WTC11 (cell line): ENCODE data around the gene ADISSP. TPM values are rescaled to one million over a fixed set of nuclear protein-coding genes. Genes with fewer than 3 reads are reported as not detected.

ENCODE experiments used
- ATAC-seq: fragments of 200-7000 bp; cut with Tn5 transposase; 2 replicates; pipeline ENCODE4 v1.10.0; 2021; ENCODE audit warnings: mild to moderate bottlenecking, moderate library complexity
- CTCF ChIA-PET: fragments of 300-600 bp; sonication (Branson Sonifier 250); formaldehyde crosslinking; loops from one replicate; lab custom pipeline; 2021; ENCODE audit warnings: antibody characterized with exemption; lab: Charles Lee
- POLR2A ChIA-PET: fragments of 350-600 bp; sonication (Branson Sonifier 250); formaldehyde crosslinking; loops from one replicate; lab custom pipeline; 2021; ENCODE audit warnings: antibody characterized with exemption; lab: Charles Lee
- DNase-seq: peaks from one replicate; pipeline ENCODE4 v3.0.0; 2021; ENCODE audit warnings: low spot score
- H3K27ac Mint-ChIP-seq: 2 replicates; pipeline ENCODE4 v1.8.0; 2021; ENCODE audit warnings: mixed read lengths
- H3K27me3 Mint-ChIP-seq: 2 replicates; pipeline ENCODE4 v1.8.0; 2021; ENCODE audit warnings: low read depth, mild to moderate bottlenecking, moderate library complexity, mixed read lengths
- H3K36me3 Mint-ChIP-seq: 2 replicates; pipeline ENCODE4 v1.8.0; 2021; ENCODE audit warnings: mixed read lengths
- H3K4me1 Mint-ChIP-seq: 2 replicates; pipeline ENCODE4 v1.8.0; 2022; ENCODE audit warnings: mixed read lengths
- H3K4me3 Mint-ChIP-seq: 2 replicates; pipeline ENCODE4 v1.8.0; 2021; ENCODE audit warnings: mild to moderate bottlenecking, moderate library complexity, mixed read lengths
- H3K9me3 Mint-ChIP-seq: 2 replicates; pipeline ENCODE4 v1.8.0; 2021; ENCODE audit warnings: mixed read lengths
- E2F4 ChIP-seq: sonication (generic); formaldehyde crosslinking; IDR thresholded peaks from 2 replicates; pipeline ENCODE4 v1.8.1; 2022; ENCODE audit warnings: low read depth, mild to moderate bottlenecking, moderate library complexity, missing genetic modification reagents, borderline replicate concordance
- E2F5 ChIP-seq: sonication (generic); formaldehyde crosslinking; IDR thresholded peaks from 2 replicates; pipeline ENCODE4 v1.8.1; 2022; ENCODE audit warnings: mild to moderate bottlenecking, moderate library complexity, missing genetic modification reagents
- ERG ChIP-seq: fragments of 250-450 bp; sonication (Bioruptor Pico); IDR thresholded peaks from 2 replicates; pipeline ENCODE4 v1.8.0; 2021; ENCODE audit warnings: mild to moderate bottlenecking
- ESRRA ChIP-seq: sonication (generic); formaldehyde crosslinking; IDR thresholded peaks from 2 replicates; pipeline ENCODE4 v1.8.1; 2022; ENCODE audit warnings: mild to moderate bottlenecking, missing genetic modification reagents, borderline replicate concordance
- FOXJ3 ChIP-seq: sonication (generic); formaldehyde crosslinking; IDR thresholded peaks from 2 replicates; pipeline ENCODE4 v1.9.0; 2021; ENCODE audit warnings: missing genetic modification reagents, mild to moderate bottlenecking, borderline replicate concordance
- HMGXB4 ChIP-seq: sonication (generic); formaldehyde crosslinking; IDR thresholded peaks from 2 replicates; pipeline ENCODE4 v1.8.1; 2023; ENCODE audit warnings: mild to moderate bottlenecking, moderate library complexity, missing genetic modification reagents
- IRF2 ChIP-seq: sonication (generic); formaldehyde crosslinking; IDR thresholded peaks from 2 replicates; pipeline ENCODE4 v1.8.0; 2022; ENCODE audit warnings: low read depth, missing genetic modification reagents, borderline replicate concordance
- MYBL2 ChIP-seq: sonication (generic); formaldehyde crosslinking; IDR thresholded peaks from 2 replicates; pipeline ENCODE4 v1.8.1; 2023; ENCODE audit warnings: mild to moderate bottlenecking, moderate library complexity, missing genetic modification reagents
- TCF7 ChIP-seq: sonication (generic); formaldehyde crosslinking; IDR thresholded peaks from 2 replicates; pipeline ENCODE4 v1.8.0; 2022; ENCODE audit warnings: mild to moderate bottlenecking, low read depth, missing genetic modification reagents, moderate library complexity
- ZBTB21 ChIP-seq: sonication (generic); formaldehyde crosslinking; IDR thresholded peaks from 2 replicates; pipeline ENCODE4 v1.8.1; 2023; ENCODE audit warnings: mild to moderate bottlenecking, missing genetic modification reagents, borderline replicate concordance
- ZNF121 ChIP-seq: sonication (generic); formaldehyde crosslinking; IDR thresholded peaks from 2 replicates; pipeline ENCODE4 v1.8.0; 2023; ENCODE audit warnings: missing genetic modification reagents
- ZNF263 ChIP-seq: sonication (generic); formaldehyde crosslinking; IDR thresholded peaks from 2 replicates; pipeline ENCODE4 v1.8.1; 2022; ENCODE audit warnings: low read depth, mild to moderate bottlenecking, moderate library complexity, missing genetic modification reagents
- total RNA-seq: library from RNA; stranded (reverse); gene quantifications from 3 replicates; pipeline ENCODE4 v1.2.3, GENCODE V29; 2021
- TF ChIP-seq, protein P1 (sequence below): sonication (generic); formaldehyde crosslinking; IDR thresholded peaks from 2 replicates; pipeline ENCODE4 v1.8.0; 2022; ENCODE audit warnings: mild to moderate bottlenecking, missing genetic modification reagents
- TF ChIP-seq, protein P2 (sequence below): fragments of 250-450 bp; sonication (Bioruptor Pico); conservative IDR thresholded peaks from 2 replicates; pipeline ENCODE4 v1.9.0; 2021; ENCODE audit warnings: mild to moderate bottlenecking
- TF ChIP-seq, protein P3 (sequence below): sonication (generic); formaldehyde crosslinking; conservative IDR thresholded peaks from 2 replicates; pipeline ENCODE4 v1.8.1; 2023; ENCODE audit warnings: mild to moderate bottlenecking, low read depth, missing genetic modification reagents, moderate library complexity

The ADISSP gene
- total RNA-seq, 1 experiment from 2014 or later, result 129 TPM

- TF ChIP-seq, protein P1, sequence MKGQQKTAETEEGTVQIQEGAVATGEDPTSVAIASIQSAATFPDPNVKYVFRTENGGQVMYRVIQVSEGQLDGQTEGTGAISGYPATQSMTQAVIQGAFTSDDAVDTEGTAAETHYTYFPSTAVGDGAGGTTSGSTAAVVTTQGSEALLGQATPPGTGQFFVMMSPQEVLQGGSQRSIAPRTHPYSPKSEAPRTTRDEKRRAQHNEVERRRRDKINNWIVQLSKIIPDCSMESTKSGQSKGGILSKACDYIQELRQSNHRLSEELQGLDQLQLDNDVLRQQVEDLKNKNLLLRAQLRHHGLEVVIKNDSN (CRISPR knock-in tag), result no peak
- TF ChIP-seq ESRRA (CRISPR knock-in tag) (no peak), ZBTB21 (no peak)
- TF ChIP-seq, all 79 proteins: peak for 0
Measured at GRCh38 chr20:3727401-3728021, 40.0 kb downstream of the ADISSP start (continued).

DNA sequence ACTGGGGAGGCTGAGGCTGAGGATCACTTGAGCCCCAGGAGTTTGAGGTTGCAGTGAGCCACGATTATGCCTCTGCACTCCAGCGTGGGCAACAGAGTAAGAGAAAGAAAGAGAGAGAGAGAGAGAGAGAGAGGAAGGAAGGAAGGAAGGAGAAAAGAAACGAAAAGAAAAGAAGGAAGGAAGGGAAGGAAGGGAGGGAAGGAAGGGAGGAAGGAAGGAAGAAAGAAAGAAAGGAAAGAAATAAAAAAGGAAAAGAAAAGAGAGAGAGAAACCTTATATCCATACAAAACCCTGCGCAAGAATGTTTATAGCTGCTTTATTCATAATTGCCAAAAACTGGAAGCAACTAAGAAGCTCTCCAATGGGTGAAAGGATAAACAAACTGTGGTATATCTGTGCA, 43.2 kb downstream of the ADISSP start:
- CTCF ChIA-PET, result interaction anchor here (1.2 to 3.5 kb wide), 2 partner anchors 14 to 16 kb away, joined by 3 to 13 read pairs; no protein-coding TSS in a partner anchor
- ATAC-seq, result no peak
- H3K4me3 Mint-ChIP-seq, result no peak overlapping the region
- H3K9me3 Mint-ChIP-seq, result peaks cover 4% of the 10 kb centered on the region; the same call in 1 of the 2 replicates
- H3K27me3 Mint-ChIP-seq, result peaks cover 18% of the 10 kb centered on the region
- no peak for TF ChIP-seq FOXJ3 (CRISPR knock-in tag)
- TF ChIP-seq E2F4 (CRISPR knock-in tag), result no peak
- TF ChIP-seq ZNF263 (CRISPR knock-in tag), result no peak
- TF ChIP-seq, all 79 proteins: peak for 0
- no peak overlapping the region for H3K27ac Mint-ChIP-seq
- DNase-seq, result no peak
- no peaks in the 10 kb centered on the region for H3K36me3 Mint-ChIP-seq
- H3K4me1 Mint-ChIP-seq, result peaks cover 15% of the 10 kb centered on the region
- POLR2A ChIA-PET, result interaction anchor here (0.6 to 1.2 kb wide), 2 partner anchors 21 to 30 kb away, joined by 3 read pairs; no protein-coding TSS in a partner anchor

- H3K9me3 Mint-ChIP-seq, result peaks cover 4% of the 10 kb centered on the region; the same call in 1 of the 2 replicates
- no peak for ATAC-seq
- no peak overlapping the region for H3K4me3 Mint-ChIP-seq
- TF ChIP-seq MYBL2 (no peak), ZBTB21 (no peak), ZNF121 (peak; percentile 69; the same call in 1 of the 2 replicates)
- TF ChIP-seq, protein P2, sequence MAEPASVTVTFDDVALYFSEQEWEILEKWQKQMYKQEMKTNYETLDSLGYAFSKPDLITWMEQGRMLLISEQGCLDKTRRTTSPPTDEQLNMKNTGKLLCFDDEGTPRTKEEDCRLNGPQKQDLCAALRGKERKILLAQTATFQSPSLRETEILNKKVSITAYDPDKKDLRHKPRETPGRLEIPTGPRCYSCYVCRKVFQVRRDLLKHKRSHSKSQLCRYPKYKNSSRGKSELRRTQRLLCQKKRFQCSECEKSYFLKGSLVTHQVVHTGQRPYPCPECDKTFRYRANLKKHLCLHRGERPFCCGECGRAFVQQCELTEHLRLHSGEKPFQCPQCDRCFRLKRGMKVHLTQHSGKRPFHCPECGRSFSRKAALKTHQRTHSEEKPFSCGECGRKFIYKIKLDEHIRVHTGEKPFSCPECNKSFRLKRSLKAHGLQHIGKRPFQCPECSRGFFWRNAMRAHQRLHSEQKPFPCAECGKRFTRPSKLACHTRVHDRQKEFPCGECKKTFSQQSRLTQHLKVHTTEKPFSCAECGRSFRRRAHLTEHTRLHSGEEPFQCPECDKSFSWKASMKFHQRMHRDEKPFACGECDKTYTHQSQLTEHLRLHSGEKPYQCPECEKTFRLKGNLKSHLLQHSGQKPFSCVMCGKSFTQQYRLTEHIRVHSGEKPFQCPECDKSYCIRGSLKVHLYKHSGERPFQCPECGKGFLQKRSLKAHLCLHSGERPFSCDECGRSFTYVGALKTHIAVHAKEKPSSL (CRISPR knock-in tag), result no peak
- TF ChIP-seq, protein P3, sequence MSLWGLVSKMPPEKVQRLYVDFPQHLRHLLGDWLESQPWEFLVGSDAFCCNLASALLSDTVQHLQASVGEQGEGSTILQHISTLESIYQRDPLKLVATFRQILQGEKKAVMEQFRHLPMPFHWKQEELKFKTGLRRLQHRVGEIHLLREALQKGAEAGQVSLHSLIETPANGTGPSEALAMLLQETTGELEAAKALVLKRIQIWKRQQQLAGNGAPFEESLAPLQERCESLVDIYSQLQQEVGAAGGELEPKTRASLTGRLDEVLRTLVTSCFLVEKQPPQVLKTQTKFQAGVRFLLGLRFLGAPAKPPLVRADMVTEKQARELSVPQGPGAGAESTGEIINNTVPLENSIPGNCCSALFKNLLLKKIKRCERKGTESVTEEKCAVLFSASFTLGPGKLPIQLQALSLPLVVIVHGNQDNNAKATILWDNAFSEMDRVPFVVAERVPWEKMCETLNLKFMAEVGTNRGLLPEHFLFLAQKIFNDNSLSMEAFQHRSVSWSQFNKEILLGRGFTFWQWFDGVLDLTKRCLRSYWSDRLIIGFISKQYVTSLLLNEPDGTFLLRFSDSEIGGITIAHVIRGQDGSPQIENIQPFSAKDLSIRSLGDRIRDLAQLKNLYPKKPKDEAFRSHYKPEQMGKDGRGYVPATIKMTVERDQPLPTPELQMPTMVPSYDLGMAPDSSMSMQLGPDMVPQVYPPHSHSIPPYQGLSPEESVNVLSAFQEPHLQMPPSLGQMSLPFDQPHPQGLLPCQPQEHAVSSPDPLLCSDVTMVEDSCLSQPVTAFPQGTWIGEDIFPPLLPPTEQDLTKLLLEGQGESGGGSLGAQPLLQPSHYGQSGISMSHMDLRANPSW (CRISPR knock-in tag), result no peak
- TF ChIP-seq, all 79 proteins: peak for 1
- Mint-ChIP-seq H3K27ac (no peak overlapping the region), H3K36me3 (no peaks in the 10 kb centered on the region), H3K27me3 (peaks cover 15% of the 10 kb centered on the region), H3K4me1 (peaks cover 15% of the 10 kb centered on the region)
- ChIA-PET CTCF (interaction anchor here (1.2 to 3.5 kb wide), 2 partner anchors 13 to 15 kb away, joined by 3 to 13 read pairs; no protein-coding TSS in a partner anchor), POLR2A (no interaction called here)
- no peak for DNase-seq
Measured at GRCh38 chr20:3723284-3723683, 44.3 kb downstream of the ADISSP start.

DNA sequence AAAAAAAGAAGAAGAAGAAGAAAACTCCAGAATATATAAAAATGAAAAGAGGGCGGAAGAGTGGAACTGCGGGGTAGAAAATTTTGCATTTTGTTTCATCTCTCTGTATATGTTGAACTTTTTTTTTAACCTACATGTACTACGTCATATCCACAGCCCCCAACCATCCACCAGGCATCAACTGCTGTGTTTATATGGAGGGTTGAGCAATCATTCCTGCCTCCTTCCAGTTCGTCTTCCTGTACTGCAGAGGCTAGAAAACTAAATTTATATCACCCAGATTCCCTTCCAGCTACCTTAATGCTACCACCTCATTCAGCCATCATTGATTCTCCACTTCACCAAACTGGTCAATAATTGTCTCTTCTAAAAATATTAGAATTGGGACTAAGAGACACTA, 45.6 kb downstream of the ADISSP start:
- Mint-ChIP-seq H3K4me1 (peaks cover 8% of the 10 kb centered on the region), H3K9me3 (peaks cover 4% of the 10 kb centered on the region; the same call in 1 of the 2 replicates), H3K4me3 (no peak overlapping the region), H3K27me3 (peaks cover 2% of the 10 kb centered on the region), H3K36me3 (no peaks in the 10 kb centered on the region), H3K27ac (no peak overlapping the region)
- ChIA-PET POLR2A (no interaction called here), CTCF (interaction anchor here (1.0 to 3.5 kb wide), 2 partner anchors 11 to 28 kb away, joined by 4 to 13 read pairs; no protein-coding TSS in a partner anchor)
- DNase-seq (no peak), ATAC-seq (no peak)
- no peak for TF ChIP-seq TCF7 (CRISPR knock-in tag)
- no peak for TF ChIP-seq E2F4 (CRISPR knock-in tag)
- no peak for TF ChIP-seq E2F5
- TF ChIP-seq IRF2 (CRISPR knock-in tag), result no peak
- no peak for TF ChIP-seq ERG (CRISPR knock-in tag)
- TF ChIP-seq HMGXB4 (CRISPR knock-in tag), result no peak
